Right cardiac atrium (tissue), 5 donors: ENCODE measurements around the gene ENDOV. TPM values are rescaled to one million over a fixed set of nuclear protein-coding genes. Genes with fewer than 3 reads are reported as not detected.

Experiments used
- ATAC-seq, 2 donors: fragments of 200-7000 bp; cut with Tn5 transposase; one replicate each; pipeline versions ENCODE4 v1.8.0 to v1.9.1; 2020; ENCODE audit warnings: moderate library complexity in 2 of 2, mild to moderate bottlenecking in 1 of 2
- DNase-seq, 3 donors: peaks; one replicate each; pipeline ENCODE4 v3.0.0-alpha.2; 2020
- H3K27ac ChIP-seq: one replicate; pipeline ENCODE4 v1.5.1; 2013; ENCODE audit warnings: mild to moderate bottlenecking, low read length, control low read depth, moderate library complexity
- H3K27me3 ChIP-seq: one replicate; pipeline ENCODE4 v1.6.1; 2013; ENCODE audit not compliant: control insufficient read depth, insufficient read depth
- H3K4me1 ChIP-seq: one replicate; pipeline ENCODE4 v1.6.1; 2013; ENCODE audit warnings: low read length; ENCODE audit not compliant: control insufficient read depth, insufficient read depth
- H3K4me3 ChIP-seq: one replicate; pipeline ENCODE4 v1.5.1; 2013; ENCODE audit warnings: low read length, control low read depth
- H3K9me3 ChIP-seq: one replicate; pipeline ENCODE4 v1.6.1; 2013; ENCODE audit warnings: low read length; ENCODE audit not compliant: control insufficient read depth
- whole genome bisulfite sequencing: extraction: QIAGEN DNeasy Blood & Tissue Kit; methylation state at CpG from one replicate; pipeline ENCODE4 v1.1.7; 2013; 5-methylcytosine and 5-hydroxymethylcytosine counted together
- intact Hi-C, 4 donors: fragments of 100-400 bp; cut with DNase I; formaldehyde crosslinking; loops; one replicate each; pipeline versions ENCODE4 v1.11.0 to v1.14.0; 2022 to 2023
- polyA plus RNA-seq: library from polyadenylated mRNA; stranded (reverse); fragments of 200-250 nt; gene quantifications from one replicate; pipeline ENCODE4 v1.2.3, GENCODE V29; 2013
- total RNA-seq, 4 donors: library from RNA; stranded (reverse); fragmentation: NEBNext Ultra II Directional; extraction: Animal tissue kit (Norgen Biotek cat#: 25700); gene quantifications; one replicate each; pipeline ENCODE4 v1.2.1, GENCODE V29; 2021
- donor health status: healthy with polysubstance abuse.
- donor health status: DM: no; HTN: yes; CAD: no.
- donor health status: DM: no; HTN: no; CAD: no.
- donor health status: DM: no; HTN: yes; CAD: no; lungs with severe emphysema.
- donor health status: DM: yes; HTN: yes; CAD: no.

Gene ENDOV
- total and polyA plus RNA-seq, 5 donors, result 7.8 to 12.1 (median 9.6) TPM

DNA sequence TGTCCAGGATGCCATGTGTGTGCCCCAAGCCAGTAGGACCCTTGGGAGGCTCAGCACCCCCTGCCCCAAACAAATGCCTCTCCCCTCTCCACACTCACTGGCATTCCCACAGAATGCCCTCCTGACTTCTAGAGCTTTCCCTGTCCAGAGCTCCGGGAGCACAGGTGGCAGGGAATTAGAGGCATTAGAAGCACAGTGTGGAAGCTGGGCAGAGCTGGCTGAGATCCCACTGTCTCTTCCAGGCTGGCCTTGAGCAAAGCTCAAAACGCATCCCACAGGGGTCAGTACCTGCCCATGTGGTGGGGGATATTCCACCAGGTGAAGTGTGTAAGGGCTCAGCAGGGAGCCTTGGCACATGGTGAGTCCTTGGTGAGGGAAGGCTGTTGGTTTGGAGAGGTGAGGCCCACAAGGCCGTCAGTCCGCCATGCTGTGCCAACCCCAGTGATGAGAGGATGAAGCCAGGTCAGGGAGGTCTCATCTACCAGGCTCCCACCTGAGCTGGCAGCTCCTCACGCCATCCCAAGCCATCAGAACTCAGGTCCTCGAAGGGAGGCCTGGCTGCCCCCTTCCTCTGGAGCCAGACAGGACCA lies 18.1 kb downstream of the ENDOV start:
- Histone ChIP-seq H3K4me3 (no peak overlapping the region), H3K9me3 (no peaks in the 10 kb centered on the region), H3K27ac (no peak overlapping the region), H3K4me1 (no peaks in the 10 kb centered on the region), H3K27me3 (no peaks in the 10 kb centered on the region)
- 89% methylated on average over 6 of the region's 6 CpGs for WGBS
- intact Hi-C loops, result loop anchor here in 1 of 4 donors (10.0 kb wide), 1 partner anchor 142 kb away; no protein-coding TSS in a partner anchor
- DNase-seq, result peak in 2 of 3 donors; percentile 6 to 31
- no peak for ATAC-seq

DNA sequence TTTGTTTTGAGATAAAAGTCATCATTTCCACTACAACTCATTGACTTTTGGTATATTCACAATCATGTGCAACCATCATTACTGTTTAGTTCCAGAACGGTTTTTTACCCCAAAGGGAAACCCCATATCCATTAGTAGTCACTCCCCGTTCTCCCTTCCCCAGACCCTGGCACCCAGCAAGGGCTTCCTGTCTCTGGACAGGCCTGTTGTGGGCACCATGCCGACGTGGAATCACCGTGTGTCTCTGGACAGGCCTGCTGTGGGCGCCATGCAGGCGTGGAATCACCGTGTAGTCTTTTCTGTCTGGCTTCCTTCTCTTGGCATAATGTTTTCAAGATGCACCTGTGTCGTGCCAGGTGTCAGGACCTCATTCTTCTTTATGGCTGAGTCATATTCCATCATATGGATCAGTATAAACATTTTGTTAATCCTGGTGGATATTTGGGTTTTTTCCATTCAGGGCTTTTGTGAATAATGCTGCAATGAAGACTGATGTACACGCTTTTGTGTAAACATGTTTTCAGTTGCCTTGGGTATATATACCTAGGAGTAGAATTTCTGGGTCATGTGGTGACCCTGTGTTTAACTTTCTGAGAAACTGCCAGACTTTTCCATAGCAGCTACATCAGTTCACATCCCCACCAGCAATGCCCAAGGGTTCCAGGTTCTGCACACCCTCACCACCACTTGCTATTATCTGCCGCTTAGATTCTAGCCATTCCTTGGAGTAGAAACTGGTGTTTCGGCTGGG lies 19.1 kb downstream of the ENDOV start:
- DNase-seq (peak in 1 of 3 donors; percentile 7), ATAC-seq (no peak)
- intact Hi-C loops, result loop anchor here in 1 of 4 donors (10.0 kb wide), 1 partner anchor 141 kb away; no protein-coding TSS in a partner anchor

GRCh38 chr17:80437532-80437931 lies 22.6 kb downstream of the ENDOV start:
- H3K4me1 ChIP-seq, result no peaks in the 10 kb centered on the region
- H3K4me3 ChIP-seq, result no peak overlapping the region
- no peak overlapping the region for H3K27ac ChIP-seq
- WGBS, result 84% methylated on average over 10 of the region's 10 CpGs
- ATAC-seq (no peak), DNase-seq (no peak)
- no peaks in the 10 kb centered on the region for H3K27me3 ChIP-seq
- intact Hi-C loops, result loop anchor here in 1 of 4 donors (10.0 kb wide), 1 partner anchor 137 kb away; no protein-coding TSS in a partner anchor
- H3K9me3 ChIP-seq, result no peaks in the 10 kb centered on the region

More for the DNA sequence above, 19.1 kb downstream of the ENDOV start:
- Histone ChIP-seq H3K9me3 (no peaks in the 10 kb centered on the region), H3K27me3 (no peaks in the 10 kb centered on the region), H3K4me1 (no peaks in the 10 kb centered on the region), H3K27ac (no peak overlapping the region), H3K4me3 (no peak overlapping the region)
- 80% methylated on average over 12 of the region's 12 CpGs for WGBS

- Histone ChIP-seq H3K4me3 (no peak overlapping the region), H3K27me3 (no peaks in the 10 kb centered on the region), H3K4me1 (no peaks in the 10 kb centered on the region), H3K27ac (no peak overlapping the region), H3K9me3 (no peaks in the 10 kb centered on the region)
- 97% methylated on average over 5 of the region's 5 CpGs for WGBS
- intact Hi-C loops, result loop anchor here in 1 of 4 donors (10.0 kb wide), 1 partner anchor 136 kb away; no protein-coding TSS in a partner anchor
- peak in 1 of 3 donors; percentile 31 for DNase-seq
- ATAC-seq, result no peak
Measured at GRCh38 chr17:80438806-80439205, 23.8 kb downstream of the ENDOV start.

DNA sequence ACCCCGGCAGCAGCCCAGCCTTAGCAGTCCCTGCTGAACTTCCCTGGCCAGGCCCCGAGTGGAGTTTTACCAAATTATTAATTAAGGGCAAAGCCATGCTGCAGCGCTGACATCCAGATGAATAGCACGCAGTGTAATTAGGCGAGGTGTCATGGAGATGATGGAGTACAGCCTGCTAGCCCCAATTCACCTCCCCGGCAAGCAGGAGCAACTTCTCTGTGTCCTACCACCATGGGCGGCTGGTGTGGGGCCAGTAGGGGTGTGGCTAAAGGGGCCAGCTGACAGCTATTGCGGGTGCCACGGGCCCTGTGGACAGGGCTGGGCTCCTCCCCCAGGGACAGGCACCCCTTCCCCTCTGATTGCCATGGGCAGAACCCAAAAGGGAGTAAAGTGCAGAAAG lies 24.5 kb downstream of the ENDOV start:
- Histone ChIP-seq H3K9me3 (no peaks in the 10 kb centered on the region), H3K27me3 (no peaks in the 10 kb centered on the region), H3K27ac (no peak overlapping the region), H3K4me1 (no peaks in the 10 kb centered on the region), H3K4me3 (no peak overlapping the region)
- ATAC-seq, result no peak
- intact Hi-C loops, result loop anchor here in 1 of 4 donors (10.0 kb wide), 1 partner anchor 135 kb away; no protein-coding TSS in a partner anchor
- DNase-seq, result no peak
- 71% methylated on average over 9 of the region's 9 CpGs for WGBS

- ATAC-seq, result peak; percentile 46 to 51
- H3K4me3 ChIP-seq, result no peak overlapping the region
- H3K9me3 ChIP-seq, result no peaks in the 10 kb centered on the region
- no peaks in the 10 kb centered on the region for H3K27me3 ChIP-seq
- intact Hi-C loops, result no loop called here
- DNase-seq, result peak; percentile 49 to 83 (median 78)
- no peaks in the 10 kb centered on the region for H3K4me1 ChIP-seq
- WGBS, result 27% methylated on average over 14 of the region's 14 CpGs
- H3K27ac ChIP-seq, result no peak overlapping the region
Measured at GRCh38 chr17:80441133-80441578, 26.2 kb downstream of the ENDOV start.

DNA sequence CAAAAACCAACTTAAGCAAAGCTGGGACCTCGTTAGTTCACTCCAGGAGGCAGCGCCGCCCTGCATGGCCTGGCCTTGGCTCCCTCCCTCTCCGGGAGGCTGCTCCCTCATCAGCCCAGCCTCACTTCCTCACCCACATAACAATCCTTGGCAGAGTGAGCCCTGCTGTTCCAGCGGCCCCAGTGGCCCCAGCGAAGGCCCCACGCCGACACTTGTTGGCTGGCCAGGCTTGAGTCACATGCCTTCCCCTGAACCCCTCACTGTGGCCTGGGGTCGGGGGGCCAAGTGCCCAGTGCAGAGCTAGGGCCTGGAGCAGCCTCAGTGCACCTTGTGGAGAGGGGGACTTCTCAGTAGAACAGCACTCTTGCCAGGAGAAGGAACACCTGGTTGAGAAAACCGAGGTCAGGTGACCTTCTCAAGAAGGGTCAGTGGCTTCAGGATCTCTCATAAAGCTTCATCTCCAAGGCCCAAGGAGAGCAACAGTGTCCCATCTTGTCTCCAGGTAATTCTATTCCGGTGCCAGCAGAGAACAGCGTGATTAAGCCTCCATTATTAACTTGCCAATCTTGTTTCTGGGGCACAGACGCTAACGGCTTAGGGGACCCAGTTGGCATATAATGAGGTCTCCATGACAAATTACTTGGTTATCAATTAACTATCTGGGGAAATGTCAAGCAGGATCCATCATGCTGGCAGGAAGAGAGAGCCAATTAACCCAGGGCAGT lies 26.8 kb downstream of the ENDOV start:
- Histone ChIP-seq H3K27ac (no peak overlapping the region), H3K4me1 (no peaks in the 10 kb centered on the region), H3K9me3 (no peaks in the 10 kb centered on the region), H3K4me3 (no peak overlapping the region), H3K27me3 (no peaks in the 10 kb centered on the region)
- ATAC-seq, result no peak
- 88% methylated on average over 14 of the region's 14 CpGs for WGBS
- DNase-seq, result peak in 2 of 3 donors; percentile 31 to 39
- intact Hi-C loops, result no loop called here

GRCh38 chr17:80442323-80442659 lies 27.3 kb downstream of the ENDOV start:
- no peak for ATAC-seq
- H3K9me3 ChIP-seq, result no peaks in the 10 kb centered on the region
- no peak overlapping the region for H3K4me3 ChIP-seq
- peak in 2 of 3 donors; percentile 2 to 11 for DNase-seq
- intact Hi-C loops, result no loop called here
- H3K4me1 ChIP-seq, result no peaks in the 10 kb centered on the region
- no peaks in the 10 kb centered on the region for H3K27me3 ChIP-seq
- no peak overlapping the region for H3K27ac ChIP-seq
- WGBS, result 89% methylated on average over 12 of the region's 12 CpGs

DNA sequence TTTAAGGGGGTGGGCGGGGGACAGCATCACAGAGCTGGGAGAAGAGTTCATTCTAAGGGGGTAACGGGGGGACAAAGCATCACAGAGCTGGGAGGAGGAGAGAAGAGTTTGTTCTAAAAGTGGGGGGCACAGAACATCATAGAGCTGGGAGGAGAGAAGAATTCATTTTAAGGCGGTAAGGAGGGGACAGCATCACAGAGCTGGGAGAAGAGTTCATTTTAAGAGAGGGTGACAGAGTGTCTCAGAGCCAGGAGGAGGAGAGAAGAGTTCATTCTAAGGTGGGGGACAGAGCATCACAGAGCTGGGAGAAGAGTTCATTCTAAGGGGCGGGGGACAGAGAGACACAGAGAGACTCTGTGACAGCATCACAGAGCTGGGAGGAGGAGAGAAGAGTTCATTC lies 27.8 kb downstream of the ENDOV start:
- intact Hi-C loops, result no loop called here
- Histone ChIP-seq H3K9me3 (no peaks in the 10 kb centered on the region), H3K27me3 (no peaks in the 10 kb centered on the region), H3K4me3 (no peak overlapping the region), H3K27ac (no peak overlapping the region), H3K4me1 (no peaks in the 10 kb centered on the region)
- DNase-seq, result no peak
- 69% methylated on average over 4 of the region's 4 CpGs for WGBS
- no peak for ATAC-seq

- Histone ChIP-seq H3K27me3 (no peaks in the 10 kb centered on the region), H3K27ac (no peak overlapping the region), H3K9me3 (no peaks in the 10 kb centered on the region), H3K4me1 (no peaks in the 10 kb centered on the region), H3K4me3 (no peak overlapping the region)
- intact Hi-C loops, result no loop called here
- ATAC-seq (no peak), DNase-seq (peak in 2 of 3 donors; percentile 18 to 38)
- 31% methylated on average over 12 of the region's 12 CpGs for WGBS
Measured at GRCh38 chr17:80443498-80443897, 28.5 kb downstream of the ENDOV start.
